SK-N-DZ (cell line): ENCODE results near the gene TMEM117.
A peak's percentile ranks its signal among the peaks of the same experiment; 100 is the strongest.
"Not testable (repeated sequence)": the region's sequence is repeated elsewhere in the genome, so short reads cannot be mapped to it uniquely, and the experiment has no call there.

Experiments used
- DNase-seq: peaks from one replicate; pipeline ENCODE4 v3.0.0-alpha.2; 2015; ENCODE audit warnings: low spot score

TMEM117 gene

GRCh38 chr12:44091948-44092606 is 256.2 kb downstream of the TMEM117 start:
- DNase-seq: no peak

- DNase-seq: peak; percentile 79
These were observed 262.9 kb downstream of the TMEM117 start for GRCh38 chr12:44098786-44099185.

GRCh38 chr12:44099486-44099885 is 263.6 kb downstream of the TMEM117 start:
- DNase-seq: no peak

DNA sequence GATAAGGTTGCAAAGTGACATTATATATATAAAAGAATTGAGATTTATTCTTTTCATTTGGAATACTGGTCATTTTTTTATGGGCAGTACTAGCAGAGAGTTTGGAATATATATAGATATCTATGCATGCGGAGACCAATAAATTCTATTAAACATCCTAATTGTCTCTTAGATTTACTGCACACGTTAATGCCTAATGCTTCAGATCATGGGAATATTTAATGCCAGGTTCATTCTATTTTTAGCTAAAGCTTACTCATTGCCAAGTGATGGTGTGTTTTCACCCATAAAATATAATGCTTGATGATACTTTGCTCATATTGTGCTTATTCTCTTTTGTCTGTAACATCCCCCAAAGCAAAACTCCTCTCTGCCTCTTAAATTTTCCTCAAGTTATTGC is 264.4 kb downstream of the TMEM117 start:
- no peak for DNase-seq

GRCh38 chr12:44101475-44101874 is 265.6 kb downstream of the TMEM117 start:
- DNase-seq: peak; percentile 67

- DNase-seq: no peak
These were observed 279.0 kb downstream of the TMEM117 start for GRCh38 chr12:44114906-44115305.

DNA sequence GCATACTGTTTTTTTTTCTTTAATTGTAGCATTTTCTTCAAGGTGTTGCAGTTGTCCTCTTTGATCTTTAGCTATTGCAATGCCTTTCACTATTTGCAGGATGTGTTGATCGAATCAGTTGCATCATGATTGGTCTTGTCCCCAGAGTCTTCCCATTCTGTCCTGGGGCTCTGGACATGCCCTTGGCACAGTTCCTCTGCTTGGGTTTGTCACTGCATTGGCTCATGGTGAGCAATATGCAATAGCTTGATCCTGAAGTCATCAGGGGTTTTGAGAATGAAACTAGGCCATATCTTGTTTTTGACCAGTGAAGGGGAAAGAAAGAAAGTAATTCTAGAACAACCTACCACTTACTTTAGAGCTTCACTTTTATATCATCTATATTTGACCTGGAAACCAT is 281.5 kb downstream of the TMEM117 start:
- no peak for DNase-seq

GRCh38 chr12:44118946-44119345 is 283.1 kb downstream of the TMEM117 start:
- DNase-seq: no peak

DNA sequence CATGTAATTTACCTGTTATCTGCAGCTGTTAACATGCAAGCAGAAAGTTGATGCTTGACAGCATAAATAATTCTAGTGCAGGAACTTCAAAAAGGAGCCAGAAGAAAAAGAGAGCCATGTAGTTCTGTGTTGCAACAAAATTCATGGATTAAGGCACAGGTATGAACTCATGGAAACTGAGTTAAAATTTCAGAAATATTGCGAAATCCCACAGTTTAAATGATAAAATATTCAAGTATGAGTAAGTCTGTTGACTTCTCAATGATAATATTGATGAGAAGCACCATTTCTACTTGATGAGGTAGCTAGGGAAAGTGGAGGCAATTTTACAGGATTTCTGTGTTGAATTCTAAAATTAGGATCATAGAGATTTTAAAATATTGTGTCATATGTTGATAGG is 290.9 kb downstream of the TMEM117 start:
- DNase-seq: no peak

DNA sequence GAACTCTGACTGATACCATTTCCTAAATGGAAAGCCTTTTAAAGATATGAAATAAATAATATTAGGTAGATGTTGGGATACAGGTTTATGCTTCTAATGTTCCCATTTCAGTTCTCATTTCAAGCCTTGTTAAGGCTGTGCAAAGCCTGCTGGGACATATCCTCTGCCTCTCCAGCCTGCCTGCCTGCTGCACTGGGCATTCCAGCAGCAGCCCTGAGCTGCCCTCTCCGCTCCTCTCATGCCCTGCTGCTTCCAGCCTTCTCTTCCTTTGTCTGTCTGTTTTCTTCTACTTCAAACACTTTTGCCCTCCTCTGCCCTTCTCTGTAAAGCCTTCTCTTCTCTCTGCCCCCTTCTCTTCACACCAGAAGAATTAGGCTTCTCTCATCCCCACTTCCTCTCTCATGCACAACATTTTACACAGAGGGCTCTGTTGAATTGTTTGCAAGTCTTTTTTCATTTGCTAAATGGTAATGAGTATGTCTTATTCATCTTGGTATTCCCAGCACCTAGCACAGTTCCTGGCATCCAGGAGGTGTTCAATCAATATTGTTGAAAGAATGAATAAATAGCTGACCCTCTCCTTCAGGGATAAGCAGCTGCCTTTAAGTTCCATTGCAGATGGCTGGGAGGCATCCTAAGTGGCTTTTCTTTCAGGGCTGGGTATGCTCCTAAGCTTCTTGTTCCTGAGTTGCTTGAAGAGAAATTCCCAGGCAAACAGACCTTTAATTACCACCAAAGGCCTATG is 292.3 kb downstream of the TMEM117 start:
- DNase-seq: no peak

- no peak for DNase-seq
These were observed 307.3 kb downstream of the TMEM117 start for GRCh38 chr12:44143175-44143574.

- DNase-seq: no peak
These were observed 313.1 kb downstream of the TMEM117 start for GRCh38 chr12:44148936-44149335.

DNA sequence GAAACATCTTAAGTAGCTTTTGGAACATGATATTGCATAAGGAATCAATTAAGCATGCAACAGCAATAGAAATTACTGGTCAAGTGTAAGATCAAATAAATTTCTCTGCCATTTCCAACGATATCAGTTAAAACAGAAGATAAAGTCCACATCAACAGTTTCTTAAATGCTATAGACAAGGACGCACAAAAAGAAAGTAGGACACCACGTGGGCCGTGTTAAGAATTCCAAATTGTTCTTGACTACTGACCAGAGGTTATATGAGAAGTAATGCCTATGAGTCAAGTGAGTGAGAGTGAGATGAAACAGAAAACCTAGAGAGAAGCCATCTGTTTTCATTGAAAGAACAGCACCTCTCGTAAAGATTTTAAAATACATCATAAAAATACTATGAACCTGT is 318.2 kb downstream of the TMEM117 start:
- DNase-seq: peak; percentile 23

- DNase-seq: no peak
These were observed 319.5 kb downstream of the TMEM117 start for GRCh38 chr12:44155358-44155757.

DNA sequence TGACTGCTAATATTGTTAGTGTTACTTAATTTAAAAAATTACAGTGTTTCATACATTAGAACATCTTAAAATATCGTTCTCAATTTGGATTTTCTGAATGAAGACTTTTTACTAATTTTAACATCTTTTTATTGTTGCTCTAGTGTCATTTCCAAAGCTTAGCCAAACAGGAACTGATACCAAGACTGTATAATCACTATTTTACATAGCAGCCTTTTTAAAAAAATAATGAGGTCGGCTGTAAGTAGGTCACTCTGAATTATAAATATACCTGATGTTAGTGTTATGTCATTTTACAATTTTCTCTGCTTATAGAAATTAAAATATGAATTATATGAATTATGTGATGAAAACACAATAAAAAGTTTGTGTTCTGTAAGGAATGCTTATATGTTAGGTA is 321.5 kb downstream of the TMEM117 start:
- DNase-seq: no peak

DNA sequence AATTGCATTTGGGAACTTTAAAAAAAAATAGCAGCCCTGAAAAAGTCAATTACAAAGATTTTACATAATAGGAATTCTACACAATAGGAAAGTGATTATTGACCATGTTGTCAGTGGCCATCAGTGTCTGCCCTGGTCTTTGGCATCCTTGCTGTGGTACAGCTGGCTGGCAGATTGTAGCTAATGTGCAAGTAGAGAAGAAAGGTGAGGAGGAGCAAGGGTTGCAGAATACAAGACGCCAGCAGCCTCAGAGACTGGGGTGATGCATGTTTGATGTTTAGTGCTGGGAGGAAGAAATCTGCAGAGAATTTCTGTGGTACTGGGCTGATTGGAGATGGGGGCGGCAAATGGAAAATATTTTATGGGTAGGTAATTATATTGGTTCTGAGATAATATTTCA is 322.9 kb downstream of the TMEM117 start:
- DNase-seq: no peak

GRCh38 chr12:44159216-44159615 is 323.3 kb downstream of the TMEM117 start:
- no peak for DNase-seq

- DNase-seq: no peak
These were observed 324.0 kb downstream of the TMEM117 start for GRCh38 chr12:44159862-44160261.

- DNase-seq: no peak
These were observed 327.1 kb downstream of the TMEM117 start for GRCh38 chr12:44162961-44163360.

DNA sequence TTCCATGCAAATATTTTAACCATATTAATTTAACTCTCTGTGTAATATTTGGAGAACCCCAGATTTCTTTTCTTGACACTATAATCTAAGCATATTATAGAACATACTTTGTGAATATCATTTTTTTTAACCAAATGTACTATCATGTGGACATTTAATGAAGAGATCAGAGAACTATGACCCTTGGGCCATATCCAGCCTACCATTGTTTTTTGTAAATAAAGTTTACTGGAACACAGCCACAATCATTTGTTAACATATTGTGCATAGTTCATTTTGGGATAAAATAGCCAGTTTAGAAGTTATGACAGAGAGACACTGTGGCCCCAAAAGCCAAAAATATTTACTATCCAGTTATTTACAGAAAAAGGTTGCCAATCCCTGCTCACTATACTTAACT is 338.2 kb downstream of the TMEM117 start:
- no peak for DNase-seq

DNA sequence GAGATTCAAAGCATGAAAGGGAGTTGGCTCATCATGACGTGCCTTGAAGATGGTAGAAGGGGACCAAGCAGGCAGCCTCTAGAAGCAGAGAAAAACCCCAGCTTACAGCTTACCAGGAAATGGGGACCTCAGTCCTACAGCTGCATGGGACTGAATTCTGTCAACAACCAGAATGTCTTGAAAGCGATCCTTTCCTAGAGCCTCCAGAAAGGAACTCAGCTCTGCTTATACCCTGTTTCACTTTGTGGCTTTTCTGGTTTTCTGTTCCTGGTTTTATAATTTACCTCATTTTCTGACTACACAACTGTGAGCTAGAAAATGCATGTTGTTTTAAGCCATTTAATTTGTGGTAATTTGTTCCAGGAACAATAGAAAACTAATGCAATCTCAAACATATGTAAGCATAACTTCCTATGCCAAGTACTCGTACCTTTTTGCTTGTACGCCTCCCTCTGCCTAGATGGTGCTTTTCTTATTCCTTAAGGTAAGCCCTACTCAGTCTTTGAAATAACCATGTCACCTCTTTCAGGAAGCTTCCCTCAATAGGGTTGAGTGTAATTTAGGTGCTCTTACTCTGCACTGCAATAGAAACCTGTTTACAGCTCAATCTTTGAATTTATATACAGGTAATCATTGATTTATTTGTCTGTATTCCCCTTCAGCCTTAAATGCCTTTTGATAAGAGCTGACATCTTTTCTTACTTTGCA is 348.8 kb downstream of the TMEM117 start:
- DNase-seq: no peak

DNA sequence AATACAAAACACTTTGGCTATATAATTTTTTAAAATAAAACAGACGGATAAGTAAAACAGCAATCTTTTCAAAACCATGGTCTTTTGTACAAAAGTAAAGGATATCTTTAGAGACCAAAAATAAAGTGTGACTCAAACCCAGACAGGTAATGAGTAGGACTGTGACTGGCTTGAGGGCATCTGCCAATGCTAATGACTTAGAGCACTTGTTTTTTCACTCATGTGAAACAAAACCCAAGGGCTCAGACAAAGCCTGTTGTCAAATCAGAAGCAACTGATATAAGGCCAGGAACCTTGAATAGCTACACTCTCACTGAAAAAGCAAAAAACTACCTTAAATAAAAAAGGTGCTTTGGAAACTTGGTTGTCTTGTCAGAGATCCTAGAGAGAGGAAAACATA is 357.4 kb downstream of the TMEM117 start:
- no peak for DNase-seq

DNA sequence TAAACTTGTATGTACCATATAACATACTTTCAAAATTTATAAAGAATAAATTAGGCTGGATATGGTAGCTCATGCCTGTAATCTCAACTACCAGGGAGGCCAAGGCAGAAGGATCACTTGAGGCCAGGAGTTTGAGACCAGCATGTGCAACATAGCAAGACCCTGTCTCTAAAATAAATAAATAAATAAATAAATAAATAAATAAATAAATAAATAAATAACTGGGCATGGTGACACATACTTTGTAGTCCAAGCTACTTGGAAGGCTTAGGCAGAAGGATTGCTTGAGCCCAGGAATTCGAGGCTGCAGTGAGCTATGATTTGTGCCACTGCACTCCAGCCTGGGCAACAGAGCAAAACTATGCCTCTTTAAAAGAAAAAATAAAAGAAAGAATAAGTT is 359.8 kb downstream of the TMEM117 start:
- DNase-seq: not testable (repeated sequence)
